H1 (cell line): ENCODE results near the gene SLC13A4. TPM values are rescaled to one million over a fixed set of nuclear protein-coding genes. Genes with fewer than 3 reads are reported as not detected.

Experiments used
- CTCF ChIA-PET: fragments of 300-600 bp; sonication (Branson Sonifier 250); formaldehyde crosslinking; loops from one replicate; lab custom pipeline; 2021; ENCODE audit not compliant: partially characterized antibody; lab: Charles Lee
- POLR2A ChIA-PET: fragments of 300-600 bp; sonication (Branson Sonifier 250); formaldehyde crosslinking; loops from one replicate; lab custom pipeline; 2021; ENCODE audit warnings: inconsistent platforms; ENCODE audit not compliant: partially characterized antibody; lab: Charles Lee
- DNase-seq, 2 experiments: peaks; one replicate each; pipeline versions ENCODE4 v3.0.0 to v3.0.0-alpha.2; 2010 to 2022; ENCODE audit warnings: low spot score in 2 of 2, low read depth in 1 of 2, mixed read lengths in 1 of 2
- FAIRE-seq: peaks from 2 replicates; lab custom pipeline; 2011; peaks lifted over from hg19 to GRCh38; lab: Jason Lieb, UNC
- H2AFZ ChIP-seq: 2 replicates; pipeline ENCODE4 v1.8.1; 2012; ENCODE audit warnings: low read length, inconsistent platforms
- H2AK5ac ChIP-seq: 2 replicates; pipeline ENCODE4 v1.6.1; 2013; ENCODE audit warnings: low read depth, low read length
- H2BK120ac ChIP-seq: replicated peaks from 2 replicates; pipeline ENCODE3; 2013; ENCODE audit warnings: low read depth, low read length, inconsistent platforms
- H2BK12ac ChIP-seq: 2 replicates; pipeline ENCODE4 v1.6.1; 2013; ENCODE audit warnings: low read depth, low read length
- H2BK15ac ChIP-seq: 2 replicates; pipeline ENCODE4 v1.6.1; 2013; ENCODE audit warnings: low read length
- H2BK20ac ChIP-seq: 2 replicates; pipeline ENCODE4 v1.6.1; 2013; ENCODE audit warnings: low read length
- H2BK5ac ChIP-seq: 2 replicates; pipeline ENCODE4 v1.6.1; 2013; ENCODE audit warnings: low read depth, low read length
- H3K14ac ChIP-seq: 2 replicates; pipeline ENCODE4 v1.6.1; 2013; ENCODE audit warnings: inconsistent platforms; ENCODE audit not compliant: insufficient read length
- H3K18ac ChIP-seq: 2 replicates; pipeline ENCODE4 v1.6.1; 2013; ENCODE audit warnings: low read length; ENCODE audit errors: extremely low read depth
- H3K23ac ChIP-seq: 2 replicates; pipeline ENCODE4 v1.6.1; 2013; ENCODE audit warnings: inconsistent platforms; ENCODE audit not compliant: insufficient read length
- H3K23me2 ChIP-seq: 2 replicates; pipeline ENCODE4 v1.6.1; 2013; ENCODE audit warnings: low read depth, low read length
- H3K27ac ChIP-seq: 2 replicates; pipeline ENCODE4 v1.6.1; 2011; ENCODE audit warnings: low read depth, low read length, inconsistent platforms
- H3K27me3 ChIP-seq, 4 experiments: replicated peaks in 1 of 4; 1 replicate in 1 of 4; 2 replicates in 3 of 4; pipeline versions ENCODE4 v1.6.1 to v1.8.1; 2011 to 2013; ENCODE audit warnings: low read length in 3 of 4, mild to moderate bottlenecking in 3 of 4, inconsistent platforms in 2 of 4, mixed read lengths in 2 of 4, moderate library complexity in 1 of 4; ENCODE audit not compliant: control insufficient read depth in 3 of 4, insufficient read depth in 3 of 4; ENCODE audit errors: extremely low read depth in 1 of 4
- H3K36me3 ChIP-seq, 4 experiments: 2 replicates each; pipeline versions ENCODE4 v1.6.1 to v1.8.1; 2011 to 2013; ENCODE audit warnings: mild to moderate bottlenecking in 4 of 4, low read length in 3 of 4, moderate library complexity in 2 of 4, control low read depth in 1 of 4, inconsistent platforms in 1 of 4; ENCODE audit not compliant: insufficient read depth in 4 of 4, control insufficient read depth in 2 of 4
- H3K4ac ChIP-seq: replicated peaks from 2 replicates; pipeline ENCODE3; 2013; ENCODE audit warnings: low read length, low read depth, mixed read lengths, inconsistent platforms; ENCODE audit not compliant: insufficient read length
- H3K4me1 ChIP-seq, 4 experiments: replicated peaks in 1 of 4; 1 replicate in 1 of 4; 2 replicates in 3 of 4; pipeline versions ENCODE4 v1.6.1 to v1.8.1; 2011 to 2013; ENCODE audit warnings: low read length in 3 of 4, inconsistent platforms in 2 of 4, mixed read lengths in 1 of 4; ENCODE audit not compliant: insufficient read depth in 4 of 4, control insufficient read depth in 3 of 4
- H3K4me2 ChIP-seq, 2 experiments: 2 replicates each; pipeline versions ENCODE4 v1.6.1 to v1.8.1; 2011 to 2013; ENCODE audit warnings: low read depth in 2 of 2, low read length in 2 of 2, control low read depth in 1 of 2, inconsistent platforms in 1 of 2, mild to moderate bottlenecking in 1 of 2; ENCODE audit not compliant: insufficient read depth in 1 of 2
- H3K4me3 ChIP-seq, 4 experiments: fragments of 200-600, 300-600 bp in 1 of 4; sonication (generic), shearing (Covaris generic), sonication (Bioruptor Twin) in 1 of 4; 2 replicates each; pipeline versions ENCODE4 v1.5.1 to v1.8.1; 2011 to 2016; ENCODE audit warnings: low read length in 4 of 4, low read depth in 3 of 4, control low read depth in 2 of 4, inconsistent platforms in 2 of 4, mild to moderate bottlenecking in 2 of 4, mixed read lengths in 1 of 4, moderate library complexity in 1 of 4; ENCODE audit not compliant: insufficient read depth in 2 of 4; ENCODE audit errors: extremely low read depth in 1 of 4
- H3K56ac ChIP-seq: replicated peaks from 2 replicates; pipeline ENCODE3; 2013; ENCODE audit warnings: low read depth, mild to moderate bottlenecking, mixed read lengths, low read length, inconsistent platforms; ENCODE audit not compliant: insufficient read length
- H3K79me1 ChIP-seq: 2 replicates; pipeline ENCODE4 v1.6.1; 2013; ENCODE audit warnings: low read depth, low read length, control low read depth
- H3K79me2 ChIP-seq, 2 experiments: 2 replicates each; pipeline versions ENCODE4 v1.6.1 to v1.8.1; 2012 to 2013; ENCODE audit warnings: low read length in 2 of 2, mild to moderate bottlenecking in 2 of 2, inconsistent platforms in 1 of 2; ENCODE audit not compliant: insufficient read depth in 2 of 2, control insufficient read depth in 1 of 2
- H3K9ac ChIP-seq, 4 experiments: replicated peaks in 1 of 4; 1 replicate in 1 of 4; 2 replicates in 3 of 4; pipeline versions ENCODE4 v1.6.1 to v1.8.1; 2011 to 2013; ENCODE audit warnings: low read depth in 3 of 4, low read length in 3 of 4, control low read depth in 2 of 4, mild to moderate bottlenecking in 2 of 4, moderate library complexity in 2 of 4, inconsistent platforms in 1 of 4; ENCODE audit errors: extremely low read depth in 1 of 4
- H3K9me3 ChIP-seq, 2 experiments: 2 replicates each; pipeline versions ENCODE4 v1.6.1 to v1.8.1; 2012 to 2013; ENCODE audit warnings: mild to moderate bottlenecking in 2 of 2, moderate library complexity in 2 of 2, control low read depth in 1 of 2, inconsistent platforms in 1 of 2, low read depth in 1 of 2, low read length in 1 of 2, mixed read lengths in 1 of 2; ENCODE audit not compliant: insufficient read depth in 2 of 2
- H4K20me1 ChIP-seq, 2 experiments: replicated peaks in 1 of 2; 2 replicates each; pipeline versions ENCODE3 to v1.8.1; 2011 to 2013; ENCODE audit warnings: inconsistent platforms in 2 of 2, low read length in 2 of 2, mild to moderate bottlenecking in 1 of 2; ENCODE audit not compliant: insufficient read depth in 2 of 2, control insufficient read depth in 1 of 2
- H4K5ac ChIP-seq: 2 replicates; pipeline ENCODE4 v1.6.1; 2013; ENCODE audit warnings: low read length, low read depth, mixed read lengths, inconsistent platforms; ENCODE audit not compliant: insufficient read length
- H4K8ac ChIP-seq: 2 replicates; pipeline ENCODE4 v1.8.0; 2013; ENCODE audit warnings: mild to moderate bottlenecking, moderate library complexity, low read length, inconsistent platforms; ENCODE audit not compliant: insufficient read depth; ENCODE audit errors: extremely low read depth
- H4K91ac ChIP-seq: replicated peaks from 2 replicates; pipeline ENCODE3; 2013; ENCODE audit warnings: low read length, mixed read lengths, inconsistent platforms; ENCODE audit not compliant: insufficient read length
- CBX8 ChIP-seq: fragments of 300-800, 300-1000 bp; sonication (generic); IDR thresholded peaks from 2 replicates; pipeline ENCODE4 v1.7.1; 2016; ENCODE audit warnings: low read depth, low read length, borderline replicate concordance
- CHD1 ChIP-seq: IDR thresholded peaks from 2 replicates; pipeline ENCODE4 v1.6.1; 2012; ENCODE audit warnings: low read depth, low read length, improper control_type of control experiment
- CTBP2 ChIP-seq: IDR thresholded peaks from 2 replicates; pipeline ENCODE4 v1.7.0; 2011; ENCODE audit warnings: borderline replicate concordance, mild to moderate bottlenecking, moderate library complexity, mixed read lengths, low read length; ENCODE audit not compliant: insufficient read depth, insufficient read length
- EP300 ChIP-seq, 2 experiments: IDR thresholded peaks; 1 replicate in 1 of 2; 2 replicates in 1 of 2; pipeline ENCODE4 v1.6.1; 2011 to 2012; ENCODE audit warnings: low read depth in 2 of 2, low read length in 2 of 2, mild to moderate bottlenecking in 2 of 2, borderline replicate concordance in 1 of 2, inconsistent platforms in 1 of 2, moderate library complexity in 1 of 2
- GTF2F1 ChIP-seq: IDR thresholded peaks from 2 replicates; pipeline ENCODE4 v1.6.1; 2012; ENCODE audit warnings: low read depth, low read length, improper control_type of control experiment, borderline replicate concordance
- HDAC6 ChIP-seq: IDR thresholded peaks from one replicate; pipeline ENCODE4 v1.7.1; 2012; ENCODE audit warnings: low read depth, mild to moderate bottlenecking, inconsistent platforms, low read length, moderate library complexity
- KDM4A ChIP-seq: IDR thresholded peaks from one replicate; pipeline ENCODE4 v1.7.1; 2012; ENCODE audit warnings: low read depth, mild to moderate bottlenecking, moderate library complexity, low read length, inconsistent platforms; ENCODE audit not compliant: severe bottlenecking
- RNF2 ChIP-seq: fragments of 200-900, 300-1000 bp; sonication (generic); IDR thresholded peaks from 2 replicates; pipeline ENCODE4 v1.7.1; 2016; ENCODE audit warnings: borderline replicate concordance, low read depth, mild to moderate bottlenecking, antibody characterized with exemption, low read length; ENCODE audit not compliant: poor library complexity, severe bottlenecking; ENCODE audit errors: missing control alignments
- SIN3A ChIP-seq, 2 experiments: IDR thresholded peaks in 1 of 2; conservative IDR thresholded peaks in 1 of 2; 2 replicates each; pipeline ENCODE4 v1.6.1; 2011 to 2012; ENCODE audit warnings: low read length in 2 of 2, improper control_type of control experiment in 1 of 2, low read depth in 1 of 2, mild to moderate bottlenecking in 1 of 2
- SP2 ChIP-seq: IDR thresholded peaks from 2 replicates; pipeline ENCODE4 v1.6.1; 2012; ENCODE audit warnings: mild to moderate bottlenecking, low read length, inconsistent platforms
- WGBS, 2 experiments: shearing (Covaris generic) in 1 of 2; methylation state at CpG; one replicate each; pipeline versions ENCODE4 v1.1.6 to v1.1.7; 2013 to 2015; ENCODE audit warnings: low lambda C conversion rate in 2 of 2, mixed read lengths in 2 of 2, inconsistent platforms in 1 of 2, low coverage in 1 of 2, missing lambda C conversion rate in 1 of 2; ENCODE audit not compliant: insufficient replicate concordance in 2 of 2, insufficient coverage in 1 of 2, insufficient read length in 1 of 2; ENCODE audit errors: extremely low coverage in 1 of 2, missing lambda C conversion rate in 1 of 2; 5-methylcytosine and 5-hydroxymethylcytosine counted together
- polyA plus RNA-seq, 7 experiments: library from polyadenylated mRNA; depleted of rRNA in 3 of 7; stranded (reverse) in 5 of 7; unstranded in 2 of 7; fragments of >200 nt in 5 of 7; fragments of 200-250 nt in 2 of 7; gene quantifications; 1 replicate in 5 of 7; 2 replicates in 1 of 7; 4 replicates in 1 of 7; pipeline versions ENCODE4 v1.2.1 to v1.2.3, GENCODE V29; 2011 to 2013; ENCODE audit warnings: missing spikeins in 2 of 7, mixed read lengths in 2 of 7
- total RNA-seq: library from RNA; stranded (reverse); fragmentation: NEBNext Ultra II Directional; extraction: Animal tissue kit (Norgen Biotek cat#: 25700); gene quantifications from 2 replicates; pipeline ENCODE4 v1.2.1, GENCODE V29; 2021
- TF ChIP-seq, protein P1 (sequence below): IDR thresholded peaks from 2 replicates; pipeline ENCODE4 v1.6.1; 2012; ENCODE audit warnings: inconsistent platforms

The SLC13A4 gene
- total and polyA plus RNA-seq, 2 of the 8 experiments (the other 6 are each of a cell fraction or from before 2014, with no cell fraction given): 3.9 to 7.5 TPM

DNA sequence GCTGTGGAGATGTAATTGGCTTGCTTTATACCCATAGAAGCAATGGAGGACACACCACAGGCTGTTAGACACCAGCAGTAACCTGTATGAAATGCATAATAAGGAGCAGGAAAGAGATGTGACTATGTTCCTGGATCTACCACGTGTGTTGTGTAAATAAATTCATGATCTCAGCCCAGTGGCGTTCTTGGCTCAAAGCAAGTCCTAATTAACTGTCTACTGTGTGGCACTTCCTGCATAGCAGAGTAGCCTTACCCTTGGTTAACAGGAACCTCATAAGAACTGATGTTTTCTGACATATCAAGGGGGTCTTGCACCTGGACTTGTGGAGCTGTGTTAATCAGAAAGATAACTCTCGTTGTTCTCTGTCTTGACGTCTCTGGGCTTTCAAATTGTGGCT is 46.3 kb upstream of the SLC13A4 start:
- Histone ChIP-seq H3K4me3 (no peak overlapping the region), H3K36me3 (no peaks in the 10 kb centered on the region), H3K79me2 (no peaks in the 10 kb centered on the region), H3K27ac (no peak overlapping the region), H3K4me1 (peaks cover 0 to 10% (median 0%) of the 10 kb centered on the region in 4 experiments; a peak in 2 of 7 replicates), H3K9me3 (peaks cover 3 to 7% of the 10 kb centered on the region in 2 experiments; a peak in 1 of 4 replicates), H3K4ac (no peak overlapping the region), H3K14ac (no peak overlapping the region), H3K18ac (no peak overlapping the region; the same call in 1 of the 2 replicates), H3K79me1 (no peaks in the 10 kb centered on the region), H2AFZ (0 out of 2 replicates have a peak overlapping the region, but pooled peaks have one; percentile 55), H2BK12ac (no peak overlapping the region), H3K23me2 (no peaks in the 10 kb centered on the region), H2BK5ac (no peak overlapping the region), H4K20me1 (no peaks in the 10 kb centered on the region), H3K56ac (no peak overlapping the region), H2BK20ac (no peak overlapping the region), H2BK15ac (no peak overlapping the region), H3K23ac (no peak overlapping the region), H3K9ac (no peak overlapping the region), H2AK5ac (no peak overlapping the region), H4K8ac (no peak overlapping the region), H3K27me3 (no peaks in the 10 kb centered on the region), H3K4me2 (no peak overlapping the region), H2BK120ac (peak overlapping the region; percentile 88), H4K91ac (peak overlapping the region; percentile 60), H4K5ac (peak overlapping the region; percentile 6)
- FAIRE-seq (no peak), DNase-seq (no peak)
- ChIA-PET CTCF (interaction anchor here (0.9 to 2.7 kb wide), 3 partner anchors 8 to 38 kb away, joined by 3 to 7 read pairs (median 3); no protein-coding TSS in a partner anchor), POLR2A (no interaction called here)
- no peak for TF ChIP-seq SP2
- TF ChIP-seq RNF2: no peak
- no peak for TF ChIP-seq CHD1
- no peak for TF ChIP-seq GTF2F1
- TF ChIP-seq SIN3A (conservative IDR thresholded peaks at IDR 0.05 in 1 of 2, IDR thresholded peaks at IDR 0.05 in 1 of 2; ENCODE audit: low read depth in 1 of 2, low read length in 2 of 2): no peak
- TF ChIP-seq, protein P1, sequence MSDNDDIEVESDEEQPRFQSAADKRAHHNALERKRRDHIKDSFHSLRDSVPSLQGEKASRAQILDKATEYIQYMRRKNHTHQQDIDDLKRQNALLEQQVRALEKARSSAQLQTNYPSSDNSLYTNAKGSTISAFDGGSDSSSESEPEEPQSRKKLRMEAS: no peak
- TF ChIP-seq EP300 (IDR thresholded peaks at IDR 0.05; ENCODE audit: borderline replicate concordance in 1 of 2, low read depth in 2 of 2, low read length in 2 of 2): no peak
- no peak for TF ChIP-seq CTBP2
- TF ChIP-seq CBX8: no peak
- TF ChIP-seq HDAC6: no peak
- TF ChIP-seq KDM4A: no peak
- 59% methylated on average over 4 of the region's 4 CpGs; no CpG with 5 or more reads in 1 of the 2 experiments for WGBS, 2 experiments
